SK-N-SH treated with all-trans-retinoic acid at 6 μM for 48 hours (cell line): ENCODE measurements around the gene PRKG2.

ENCODE experiments used
- ARNTL ChIP-seq: fragments of 450-650 bp; formaldehyde crosslinking; IDR thresholded peaks from 2 replicates; pipeline ENCODE4 v1.5.0; 2020; ENCODE audit warnings: low read depth, mild to moderate bottlenecking, moderate library complexity, borderline replicate concordance
- CREB5 ChIP-seq: fragments of 250-450 bp; sonication (Bioruptor Pico); IDR thresholded peaks from 2 replicates; pipeline ENCODE4 v1.5.1; 2020; ENCODE audit warnings: low read depth, mild to moderate bottlenecking, moderate library complexity
- TOX ChIP-seq: fragments of 250-450 bp; sonication (Bioruptor Pico); IDR thresholded peaks from 2 replicates; pipeline ENCODE4 v1.8.0; 2021; ENCODE audit warnings: mild to moderate bottlenecking, moderate library complexity, borderline replicate concordance
- ZNF70 ChIP-seq: fragments of 450-650 bp; formaldehyde crosslinking; IDR thresholded peaks from 2 replicates; pipeline ENCODE4 v1.5.0; 2020; ENCODE audit warnings: mild to moderate bottlenecking, moderate library complexity

- no peak for TF ChIP-seq ZNF70
- no peak for TF ChIP-seq ARNTL (CRISPR knock-in tag)
- no peak for TF ChIP-seq CREB5
- no peak for TF ChIP-seq TOX
Measured at GRCh38 chr4:81164126-81164525, 50.9 kb downstream of the PRKG2 start.
